HepG2 (cell line): ENCODE data around the gene APPBP2. TPM values are rescaled to one million over a fixed set of nuclear protein-coding genes. Genes with fewer than 3 reads are reported as not detected.

Source experiments
- ATAC-seq: fragments of 200-7000 bp; cut with Tn5 transposase; 3 replicates; pipeline ENCODE4 v1.9.1; 2020; ENCODE audit warnings: mild to moderate bottlenecking, moderate library complexity
- BruUV-seq: library from RNA; stranded (reverse); fragments of 400-500 nt; replicated peaks from 2 replicates; lab custom pipeline; 2021; lab: Mats Ljungman, UMichigan
- CTCF ChIA-PET: fragments of 300-600 bp; formaldehyde crosslinking; extraction: SDS; loops from one replicate; lab custom pipeline; 2021; ENCODE audit warnings: low total read pairs, inconsistent platforms, low intra/inter-chr PET ratio; lab: Yijun Ruan, JAX
- POLR2A ChIA-PET: fragments of 350-600 bp; sonication (Branson Sonifier 250); formaldehyde crosslinking; loops from one replicate; lab custom pipeline; 2020; ENCODE audit warnings: antibody characterized with exemption, inconsistent platforms; lab: Yijun Ruan, JAX
- DNase-seq: peaks from one replicate; pipeline ENCODE4 v3.0.0-alpha.2; 2015; ENCODE audit warnings: low spot score
- FAIRE-seq: peaks from 3 replicates; lab custom pipeline; 2011; peaks lifted over from hg19 to GRCh38; lab: Jason Lieb, UNC
- H2AFZ ChIP-seq: one replicate; pipeline ENCODE4 v1.6.1; 2011; ENCODE audit warnings: low read length, inconsistent platforms
- H3K27ac ChIP-seq: fragments of 300-600 bp; 3 replicates; pipeline ENCODE4 v1.8.0; 2011; ENCODE audit warnings: mixed run types, mild to moderate bottlenecking, mixed read lengths, low read length, inconsistent platforms; ENCODE audit not compliant: insufficient read depth; ENCODE audit errors: extremely low read length
- H3K27me3 ChIP-seq, 2 experiments: fragments of 200-600 bp in 1 of 2; 2 replicates in 1 of 2; 3 replicates in 1 of 2; pipeline versions ENCODE4 v1.6.0 to v1.8.0; 2011; ENCODE audit warnings: low read length in 2 of 2, mild to moderate bottlenecking in 2 of 2, moderate library complexity in 2 of 2, inconsistent platforms in 1 of 2; ENCODE audit not compliant: insufficient read depth in 2 of 2, control insufficient read depth in 1 of 2
- H3K36me3 ChIP-seq, 2 experiments: fragments of 200-600 bp in 1 of 2; replicated peaks in 1 of 2; 2 replicates in 1 of 2; 3 replicates in 1 of 2; pipeline versions ENCODE4 v1.5.1 to v1.8.0; 2011; ENCODE audit warnings: low read length in 2 of 2, inconsistent platforms in 1 of 2; ENCODE audit not compliant: insufficient read depth in 2 of 2, control insufficient read depth in 1 of 2
- H3K4me1 ChIP-seq: 2 replicates; pipeline ENCODE4 v1.5.1; 2012; ENCODE audit warnings: low read length, inconsistent platforms; ENCODE audit not compliant: insufficient read depth
- H3K4me2 ChIP-seq: 2 replicates; pipeline ENCODE4 v1.6.0; 2011; ENCODE audit warnings: low read depth, low read length, inconsistent platforms
- H3K4me3 ChIP-seq, 3 experiments: fragments of 200-600 bp in 1 of 3; sonication (generic), shearing (Covaris generic) in 1 of 3; replicated peaks in 1 of 3; 2 replicates each; pipeline ENCODE4 v1.5.1; 2011 to 2016; ENCODE audit warnings: low read length in 3 of 3, inconsistent platforms in 2 of 3, low read depth in 2 of 3, mild to moderate bottlenecking in 2 of 3, control low read depth in 1 of 3, mixed read lengths in 1 of 3; ENCODE audit not compliant: insufficient read depth in 1 of 3
- H3K79me2 ChIP-seq: one replicate; pipeline ENCODE4 v1.6.1; 2011; ENCODE audit warnings: low read length, inconsistent platforms; ENCODE audit not compliant: insufficient read depth
- H3K9ac ChIP-seq: 2 replicates; pipeline ENCODE4 v1.6.0; 2011; ENCODE audit warnings: mild to moderate bottlenecking, low read depth, low read length, inconsistent platforms; ENCODE audit not compliant: insufficient read depth
- H3K9me3 ChIP-seq: 2 replicates; pipeline ENCODE4 v1.5.1; 2012; ENCODE audit warnings: mild to moderate bottlenecking, low read length
- H4K20me1 ChIP-seq: 2 replicates; pipeline ENCODE4 v1.6.0; 2011; ENCODE audit warnings: inconsistent platforms, mild to moderate bottlenecking, low read length, moderate library complexity; ENCODE audit not compliant: insufficient read depth
- ARID5B ChIP-seq: IDR thresholded peaks from 2 replicates; pipeline ENCODE4 v1.4.0; 2020; ENCODE audit warnings: mild to moderate bottlenecking, missing genetic modification reagents
- CBFB ChIP-seq: sonication (generic); formaldehyde crosslinking; IDR thresholded peaks from 2 replicates; pipeline ENCODE4 v1.4.0; 2020; ENCODE audit warnings: missing genetic modification reagents
- E2F5 ChIP-seq: sonication (generic); formaldehyde crosslinking; conservative IDR thresholded peaks from 2 replicates; pipeline ENCODE4 v1.4.0; 2020; ENCODE audit warnings: missing genetic modification reagents
- ELF3 ChIP-seq: IDR thresholded peaks from 2 replicates; pipeline ENCODE4 v1.6.1; 2016; ENCODE audit warnings: missing genetic modification reagents, missing compliant biosample characterization
- ERF ChIP-seq: IDR thresholded peaks from 2 replicates; pipeline ENCODE4 v1.6.1; 2018; ENCODE audit warnings: missing biosample characterization, missing genetic modification reagents
- FOXA3 ChIP-seq: IDR thresholded peaks from 2 replicates; pipeline ENCODE4 v1.6.1; 2016; ENCODE audit warnings: missing genetic modification reagents, missing compliant biosample characterization
- KDM6A ChIP-seq: IDR thresholded peaks from 2 replicates; pipeline ENCODE4 v1.6.1; 2016; ENCODE audit warnings: low read depth
- SIN3A ChIP-seq: IDR thresholded peaks from 2 replicates; pipeline ENCODE4 v1.6.1; 2011; ENCODE audit warnings: low read depth, mild to moderate bottlenecking, control low read depth, low read length, borderline replicate concordance
- TCF12 ChIP-seq, 2 experiments: fragments of 450-650 bp in 1 of 2; sonication (generic) in 1 of 2; formaldehyde crosslinking in 1 of 2; IDR thresholded peaks; 2 replicates each; pipeline versions ENCODE4 v1.6.1 to v1.8.0; 2017 to 2022; ENCODE audit warnings: antibody characterized with exemption in 1 of 2, mild to moderate bottlenecking in 1 of 2, missing genetic modification reagents in 1 of 2, moderate library complexity in 1 of 2
- TRIM24 ChIP-seq: sonication (generic); formaldehyde crosslinking; IDR thresholded peaks from 2 replicates; pipeline ENCODE4 v1.8.0; 2022; ENCODE audit warnings: mild to moderate bottlenecking, missing genetic modification reagents
- ZBTB34 ChIP-seq: sonication (generic); formaldehyde crosslinking; IDR thresholded peaks from 2 replicates; pipeline ENCODE4 v1.8.0; 2022; ENCODE audit warnings: mild to moderate bottlenecking, missing genetic modification reagents
- ZNF331 ChIP-seq: sonication (generic); formaldehyde crosslinking; IDR thresholded peaks from 2 replicates; pipeline ENCODE4 v1.4.0; 2020; ENCODE audit warnings: missing genetic modification reagents
- ZNF333 ChIP-seq: sonication (generic); formaldehyde crosslinking; IDR thresholded peaks from 2 replicates; pipeline ENCODE4 v1.4.0; 2020; ENCODE audit warnings: mild to moderate bottlenecking, missing genetic modification reagents, borderline replicate concordance
- ZNF713 ChIP-seq: sonication (generic); formaldehyde crosslinking; IDR thresholded peaks from 2 replicates; pipeline ENCODE4 v1.4.0; 2020; ENCODE audit warnings: mild to moderate bottlenecking, missing genetic modification reagents
- ZZZ3 ChIP-seq: sonication (generic); formaldehyde crosslinking; IDR thresholded peaks from 2 replicates; pipeline ENCODE4 v1.4.0; 2020; ENCODE audit warnings: missing genetic modification reagents, mild to moderate bottlenecking, borderline replicate concordance
- WGBS: methylation state at CpG from one replicate; pipeline ENCODE4 v1.1.6; 2017; ENCODE audit warnings: low lambda C conversion rate; 5-methylcytosine and 5-hydroxymethylcytosine counted together
- in situ Hi-C: cut with HindIII; loops from 2 replicates; pipeline ENCODE4 v1.10.0; 2017; ENCODE audit warnings: low pct_unique_long_range_greater_than_20kb; ENCODE audit not compliant: extremely low pct_ligation_motif_present
- intact Hi-C: fragments of 100-400 bp; cut with micrococcal nuclease; formaldehyde crosslinking; loops from one replicate; pipeline ENCODE4 v1.10.0; 2022; ENCODE audit not compliant: unreplicated experiment
- polyA plus RNA-seq, 8 experiments: library from polyadenylated mRNA; depleted of rRNA in 3 of 8; stranded (reverse) in 7 of 8; unstranded in 1 of 8; fragments of >200 nt; fragmentation: Illumina TruSeq in 4 of 8; extraction: Trizol in 4 of 8; gene quantifications; 2 replicates each; pipeline versions ENCODE4 v1.2.1 to v1.2.3, GENCODE V29; 2011 to 2016; ENCODE audit warnings: low read depth in 4 of 8, missing spikeins in 1 of 8, mixed read lengths in 1 of 8; ENCODE audit not compliant: insufficient read depth in 1 of 8
- total RNA-seq, 5 experiments: library from RNA; depleted of rRNA; stranded (reverse); fragments of >200 nt; fragmentation: Illumina TruSeq; extraction: Trizol; gene quantifications; 2 replicates each; pipeline ENCODE4 v1.2.3, GENCODE V29; 2016; ENCODE audit warnings: low read depth in 1 of 5

The APPBP2 gene
- total and polyA plus RNA-seq, 2 of the 13 experiments (the other 11 are each of a cell fraction or from before 2014, with no cell fraction given): 17.5 to 45.8 TPM

GRCh38 chr17:60447375-60447774 lies 78.7 kb downstream of the APPBP2 start:
- Histone ChIP-seq H3K9me3 (no peaks in the 10 kb centered on the region), H3K79me2 (no peaks in the 10 kb centered on the region), H2AFZ (no peak overlapping the region), H3K4me2 (no peak overlapping the region), H3K36me3 (peaks cover 6 to 42% of the 10 kb centered on the region in 2 experiments), H3K27me3 (no peaks in the 10 kb centered on the region), H3K4me3 (no peak overlapping the region), H4K20me1 (no peaks in the 10 kb centered on the region), H3K27ac (no peak overlapping the region), H3K4me1 (peaks cover 8% of the 10 kb centered on the region), H3K9ac (no peak overlapping the region)
- in situ Hi-C loops: no loop called here
- intact Hi-C loops: no loop called here
- FAIRE-seq: no peak
- ChIA-PET POLR2A (no interaction called here), CTCF (no interaction called here)
- ATAC-seq: no peak
- WGBS: 96% methylated on average over 8 of the region's 8 CpGs
- no peak for DNase-seq
- BruUV-seq: no TSS peak
- TF ChIP-seq KDM6A (no peak), TRIM24 (CRISPR knock-in tag) (no peak), TCF12 (IDR thresholded peaks at IDR 0.05) (no peak), TCF12 (CRISPR knock-in tag; IDR thresholded peaks at IDR 0.05) (no peak), CBFB (CRISPR knock-in tag) (no peak), ZBTB34 (CRISPR knock-in tag) (no peak), E2F5 (CRISPR knock-in tag) (no peak), ERF (no peak), ZNF331 (CRISPR knock-in tag) (no peak), ARID5B (CRISPR knock-in tag) (no peak), SIN3A (no peak), ZZZ3 (no peak), FOXA3 (CRISPR knock-in tag) (no peak), ELF3 (CRISPR knock-in tag) (no peak), ZNF333 (CRISPR knock-in tag) (no peak), ZNF713 (CRISPR knock-in tag) (no peak)
